DOHH2 (cell line): ENCODE measurements around the gene SCAF8.
A peak's percentile ranks its signal among the peaks of the same experiment; 100 is the strongest.

Experiments used
- H3F3A ChIP-seq: fragments of 200-600 bp; sonication (generic), shearing (Covaris generic); 2 replicates; pipeline ENCODE4 v1.6.0; 2016; ENCODE audit warnings: antibody characterized with exemption, mild to moderate bottlenecking; ENCODE audit not compliant: control insufficient read depth, insufficient read depth
- H3K27ac ChIP-seq: fragments of 200-600 bp; sonication (generic); 2 replicates; pipeline ENCODE4 v1.5.1; 2014; ENCODE audit warnings: low read depth, mild to moderate bottlenecking, low read length, moderate library complexity
- H3K27me3 ChIP-seq: fragments of 200-600 bp; sonication (generic); 2 replicates; pipeline ENCODE4 v1.6.1; 2014; ENCODE audit warnings: mild to moderate bottlenecking, low read length, mixed read lengths; ENCODE audit not compliant: control insufficient read depth
- H3K36me3 ChIP-seq: fragments of 200-600 bp; sonication (generic); 2 replicates; pipeline ENCODE4 v1.6.1; 2014; ENCODE audit warnings: mild to moderate bottlenecking, low read length, moderate library complexity, mixed read lengths; ENCODE audit not compliant: control insufficient read depth
- H3K4me1 ChIP-seq: fragments of 200-600 bp; sonication (generic); 2 replicates; pipeline ENCODE4 v1.6.1; 2014; ENCODE audit warnings: mild to moderate bottlenecking, low read length, mixed read lengths; ENCODE audit not compliant: control insufficient read depth
- H3K4me2 ChIP-seq: fragments of 200-600 bp; sonication (generic); 2 replicates; pipeline ENCODE4 v1.6.0; 2014; ENCODE audit warnings: mild to moderate bottlenecking, low read length, moderate library complexity
- H3K4me3 ChIP-seq: fragments of 200-600 bp; sonication (generic); 2 replicates; pipeline ENCODE4 v1.5.1; 2014; ENCODE audit warnings: mild to moderate bottlenecking, low read length, mixed read lengths
- H3K79me2 ChIP-seq: fragments of 200-600 bp; sonication (generic); 2 replicates; pipeline ENCODE4 v1.6.1; 2014; ENCODE audit warnings: mild to moderate bottlenecking, low read length, mixed read lengths; ENCODE audit not compliant: control insufficient read depth
- H3K9me2 ChIP-seq: fragments of 200-600 bp; sonication (generic); replicated peaks from 2 replicates; pipeline ENCODE4 v1.6.1; 2014; ENCODE audit warnings: mild to moderate bottlenecking, low read length, mixed read lengths; ENCODE audit not compliant: control insufficient read depth
- H3K9me3 ChIP-seq: fragments of 200-600 bp; sonication (generic); 2 replicates; pipeline ENCODE4 v1.6.1; 2014; ENCODE audit warnings: antibody characterized with exemption, low read length, mixed read lengths; ENCODE audit not compliant: control insufficient read depth, insufficient read depth
- H4K20me1 ChIP-seq: fragments of 200-600 bp; sonication (generic); 2 replicates; pipeline ENCODE4 v1.6.0; 2014; ENCODE audit warnings: low read depth, mild to moderate bottlenecking, antibody characterized with exemption, low read length, moderate library complexity; ENCODE audit not compliant: control insufficient read depth, insufficient read depth
- CTCF ChIP-seq: fragments of 200-600 bp; sonication (generic); IDR thresholded peaks from one replicate; pipeline ENCODE4 v1.5.1; 2014; ENCODE audit warnings: antibody characterized with exemption, mild to moderate bottlenecking, low read depth, low read length; ENCODE audit not compliant: poor library complexity, severe bottlenecking
- EZH2phosphoT487 ChIP-seq: fragments of 200-600 bp; sonication (generic); IDR thresholded peaks from 2 replicates; pipeline ENCODE4 v1.6.1; 2017; ENCODE audit warnings: borderline replicate concordance, mild to moderate bottlenecking, antibody characterized with exemption, low read length, moderate library complexity, mixed read lengths

Gene SCAF8

GRCh38 chr6:154733626-154734382, 588 bp downstream of the SCAF8 start:
- Histone ChIP-seq H3K9me2 (no peaks in the 10 kb centered on the region), H4K20me1 (peaks cover 5% of the 10 kb centered on the region; the same call in 1 of the 2 replicates), H3K79me2 (peaks cover 53% of the 10 kb centered on the region), H3K4me2 (peak overlapping the region; percentile 93), H3K36me3 (peaks cover 39% of the 10 kb centered on the region), H3K9me3 (no peaks in the 10 kb centered on the region), H3K27ac (peak overlapping the region; percentile 72), H3K4me1 (peaks cover 52% of the 10 kb centered on the region), H3K27me3 (no peaks in the 10 kb centered on the region), H3F3A (no peaks in the 10 kb centered on the region; the same call in 1 of the 2 replicates), H3K4me3 (peak overlapping the region; percentile 87)
- TF ChIP-seq CTCF, result no peak
- no peak for TF ChIP-seq EZH2phosphoT487

GRCh38 chr6:154736618-154737259, 3.5 kb downstream of the SCAF8 start:
- Histone ChIP-seq H3F3A (no peaks in the 10 kb centered on the region; the same call in 1 of the 2 replicates), H3K27me3 (no peaks in the 10 kb centered on the region), H3K36me3 (peaks cover 57% of the 10 kb centered on the region), H3K9me2 (no peaks in the 10 kb centered on the region), H4K20me1 (peaks cover 6% of the 10 kb centered on the region), H3K79me2 (peaks cover 82% of the 10 kb centered on the region), H3K4me1 (peaks cover 58% of the 10 kb centered on the region), H3K4me2 (peak overlapping the region; percentile 35), H3K27ac (no peak overlapping the region), H3K9me3 (no peaks in the 10 kb centered on the region), H3K4me3 (no peak overlapping the region)
- no peak for TF ChIP-seq EZH2phosphoT487
- TF ChIP-seq CTCF, result no peak

- peaks cover 8% of the 10 kb centered on the region for H4K20me1 ChIP-seq
- no peaks in the 10 kb centered on the region for H3F3A ChIP-seq
- H3K27me3 ChIP-seq, result no peaks in the 10 kb centered on the region
- H3K4me2 ChIP-seq, result 0 out of 2 replicates have a peak overlapping the region, but pooled peaks have one; percentile 9
- no peak overlapping the region for H3K4me3 ChIP-seq
- no peak overlapping the region for H3K27ac ChIP-seq
- no peaks in the 10 kb centered on the region for H3K9me2 ChIP-seq
- TF ChIP-seq EZH2phosphoT487 (no peak), CTCF (no peak)
- H3K9me3 ChIP-seq, result no peaks in the 10 kb centered on the region
- H3K79me2 ChIP-seq, result peaks cover 89% of the 10 kb centered on the region
- peaks cover 57% of the 10 kb centered on the region for H3K4me1 ChIP-seq
- peaks cover 62% of the 10 kb centered on the region for H3K36me3 ChIP-seq
Measured at GRCh38 chr6:154737424-154737823, 4.2 kb downstream of the SCAF8 start.
